K562 (cell line): ENCODE measurements around the gene SMIM7. TPM values are rescaled to one million over a fixed set of nuclear protein-coding genes. Genes with fewer than 3 reads are reported as not detected.

Experiments
- CEBPG ChIP-seq, 3 experiments: fragments of 200-800 bp in 1 of 3; sonication (Bioruptor generic) in 1 of 3; sonication (generic) in 1 of 3; formaldehyde crosslinking in 1 of 3; IDR thresholded peaks in 2 of 3; conservative IDR thresholded peaks in 1 of 3; 2 replicates each; pipeline versions ENCODE4 v1.6.1 to v1.8.0; 2016 to 2022; ENCODE audit warnings: missing compliant biosample characterization in 2 of 3, missing genetic modification characterization in 2 of 3, mild to moderate bottlenecking in 1 of 3, missing genetic modification reagents in 1 of 3
- CHD1 ChIP-seq: fragments of 200-600 bp; sonication (generic); IDR thresholded peaks from one replicate; pipeline ENCODE4 v1.6.1; 2012; ENCODE audit warnings: mild to moderate bottlenecking, moderate library complexity, low read length, inconsistent platforms
- DACH1 ChIP-seq: fragments of 450-650 bp; IDR thresholded peaks from 2 replicates; pipeline ENCODE4 v1.6.1; 2018; ENCODE audit not compliant: partially characterized antibody
- FOXA1 ChIP-seq: fragments of 450-650 bp; IDR thresholded peaks from 2 replicates; pipeline ENCODE4 v1.6.1; 2016; ENCODE audit warnings: mild to moderate bottlenecking, borderline replicate concordance
- HDAC6 ChIP-seq: IDR thresholded peaks from 2 replicates; pipeline ENCODE4 v1.6.1; 2012; ENCODE audit warnings: low read depth, mild to moderate bottlenecking, control low read depth, inconsistent platforms, low read length, moderate library complexity
- MEF2A ChIP-seq: IDR thresholded peaks from 2 replicates; pipeline ENCODE4 v1.6.1; 2011; ENCODE audit warnings: low read depth, mild to moderate bottlenecking, low read length, moderate library complexity; ENCODE audit not compliant: control insufficient read depth
- PHF8 ChIP-seq: fragments of 200-600 bp; sonication (generic); IDR thresholded peaks from 2 replicates; pipeline ENCODE4 v1.6.1; 2012; ENCODE audit warnings: mixed run types, mild to moderate bottlenecking, inconsistent platforms, low read length, moderate library complexity, borderline replicate concordance
- PRMT5 ChIP-seq: sonication (generic); formaldehyde crosslinking; IDR thresholded peaks from 2 replicates; pipeline ENCODE4 v1.5.0; 2020; ENCODE audit warnings: missing genetic modification reagents
- RBBP5 ChIP-seq: fragments of 200-600 bp; sonication (generic); IDR thresholded peaks from 2 replicates; pipeline ENCODE4 v1.6.1; 2012; ENCODE audit warnings: borderline replicate concordance, mild to moderate bottlenecking, low read length, control low read depth, inconsistent platforms; ENCODE audit not compliant: insufficient read depth, poor library complexity, severe bottlenecking
- SRSF7 ChIP-seq: fragments of 200-400 bp; formaldehyde crosslinking; optimal IDR thresholded peaks from 2 replicates; pipeline ENCODE3; 2017; ENCODE audit warnings: mild to moderate bottlenecking, low read depth, low read length
- ZNF431 ChIP-seq: sonication (generic); formaldehyde crosslinking; IDR thresholded peaks from 2 replicates; pipeline ENCODE4 v1.8.0; 2022; ENCODE audit warnings: mild to moderate bottlenecking, missing genetic modification reagents
- ZNF445 ChIP-seq: fragments of 250-450 bp; sonication (Bioruptor Pico); IDR thresholded peaks from 2 replicates; pipeline ENCODE4 v1.4.0; 2020; ENCODE audit warnings: low read depth, mild to moderate bottlenecking, moderate library complexity
- ZNF830 ChIP-seq: fragments of 250-450 bp; sonication (Bioruptor Pico); IDR thresholded peaks from 2 replicates; pipeline ENCODE4 v1.5.0; 2021; ENCODE audit warnings: mild to moderate bottlenecking
- polyA plus RNA-seq, 8 experiments: library from polyadenylated mRNA; depleted of rRNA in 4 of 8; stranded (reverse) in 5 of 8; unstranded in 3 of 8; fragments of >200 nt; fragmentation: Nextera tagmentation in 2 of 8; fragmentation: Illumina TruSeq in 1 of 8; extraction: Ambion mirVana in 2 of 8; extraction: Trizol in 1 of 8; gene quantifications; 2 replicates each; pipeline versions ENCODE4 v1.2.1 to v1.2.3, GENCODE V29; 2011 to 2014; ENCODE audit warnings: inconsistent platforms in 1 of 8, missing spikeins in 1 of 8
- total RNA-seq, 7 experiments: library from RNA; depleted of rRNA in 6 of 7; stranded (reverse); fragments of >200 nt in 6 of 7; fragmentation: Illumina TruSeq in 2 of 7; extraction: Trizol in 2 of 7; gene quantifications; 2 replicates each; pipeline versions ENCODE4 v1.2.1 to v1.2.3, GENCODE V29; 2011 to 2021; ENCODE audit warnings: low replicate concordance in 1 of 7
- TF ChIP-seq, protein P1 (sequence below): fragments of 450-650 bp; IDR thresholded peaks from 2 replicates; pipeline ENCODE4 v1.6.1; 2016; ENCODE audit warnings: borderline replicate concordance
- TF ChIP-seq, protein P2 (sequence below), 2 experiments: fragments of 450-650 bp; IDR thresholded peaks; 2 replicates each; pipeline ENCODE4 v1.6.1; 2016
- TF ChIP-seq, protein P3 (sequence below), 2 experiments: IDR thresholded peaks; 2 replicates each; pipeline ENCODE4 v1.6.1; 2012; ENCODE audit warnings: improper control_type of control experiment in 2 of 2, low read depth in 2 of 2, low read length in 2 of 2, borderline replicate concordance in 1 of 2
- TF ChIP-seq, protein P4 (sequence below): IDR thresholded peaks from 2 replicates; pipeline ENCODE4 v1.6.1; 2011; ENCODE audit warnings: borderline replicate concordance, low read depth, mild to moderate bottlenecking, moderate library complexity, low read length; ENCODE audit not compliant: insufficient read depth, poor library complexity, severe bottlenecking

SMIM7 gene
- total and polyA plus RNA-seq, 9 of the 15 experiments (the other 6 are each of a cell fraction or from before 2014, with no cell fraction given): 55.3 to 265 (median 107) TPM

DNA sequence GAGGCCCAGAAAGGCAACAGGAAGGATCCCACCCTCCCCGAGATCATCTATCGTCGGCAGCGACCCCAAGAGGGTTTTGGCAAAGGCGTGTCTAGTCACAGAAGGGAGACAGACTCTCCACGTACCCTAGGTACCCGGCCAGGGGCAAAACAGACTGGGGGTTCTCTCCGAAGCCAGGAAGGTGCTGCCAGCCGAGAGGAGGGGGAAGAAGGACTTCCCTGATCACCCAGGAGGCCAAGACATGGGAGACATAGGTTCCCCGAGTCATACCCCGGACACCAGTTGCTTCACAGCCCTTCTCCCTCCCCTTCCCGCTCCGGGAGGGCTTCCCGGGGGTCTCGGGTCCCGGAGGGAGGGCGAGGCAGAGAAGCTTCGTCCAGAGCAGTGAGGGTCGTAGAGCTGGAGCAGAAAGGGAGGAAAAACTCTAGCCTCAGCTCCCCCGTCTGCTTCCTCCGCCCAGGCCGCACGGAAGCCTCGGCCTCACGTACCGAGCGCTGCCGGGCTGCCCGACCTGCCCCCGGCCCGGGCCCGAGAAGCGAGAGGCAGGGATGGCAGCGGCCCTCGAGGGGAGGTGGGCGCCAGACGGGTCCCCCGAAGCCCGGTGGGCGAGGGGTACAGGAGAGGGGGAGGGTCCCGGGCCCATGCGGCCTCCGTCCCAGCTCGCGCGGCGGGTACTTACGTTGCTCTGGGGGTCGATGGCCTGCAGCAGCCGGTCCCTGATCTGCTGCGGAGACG lies 32.6 kb downstream of the SMIM7 start (continued):
- peak; percentile 93 for TF ChIP-seq PHF8
- TF ChIP-seq, protein P1, sequence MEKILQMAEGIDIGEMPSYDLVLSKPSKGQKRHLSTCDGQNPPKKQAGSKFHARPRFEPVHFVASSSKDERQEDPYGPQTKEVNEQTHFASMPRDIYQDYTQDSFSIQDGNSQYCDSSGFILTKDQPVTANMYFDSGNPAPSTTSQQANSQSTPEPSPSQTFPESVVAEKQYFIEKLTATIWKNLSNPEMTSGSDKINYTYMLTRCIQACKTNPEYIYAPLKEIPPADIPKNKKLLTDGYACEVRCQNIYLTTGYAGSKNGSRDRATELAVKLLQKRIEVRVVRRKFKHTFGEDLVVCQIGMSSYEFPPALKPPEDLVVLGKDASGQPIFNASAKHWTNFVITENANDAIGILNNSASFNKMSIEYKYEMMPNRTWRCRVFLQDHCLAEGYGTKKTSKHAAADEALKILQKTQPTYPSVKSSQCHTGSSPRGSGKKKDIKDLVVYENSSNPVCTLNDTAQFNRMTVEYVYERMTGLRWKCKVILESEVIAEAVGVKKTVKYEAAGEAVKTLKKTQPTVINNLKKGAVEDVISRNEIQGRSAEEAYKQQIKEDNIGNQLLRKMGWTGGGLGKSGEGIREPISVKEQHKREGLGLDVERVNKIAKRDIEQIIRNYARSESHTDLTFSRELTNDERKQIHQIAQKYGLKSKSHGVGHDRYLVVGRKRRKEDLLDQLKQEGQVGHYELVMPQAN: peak; percentile 57; the same call in 1 of the 2 replicates
- TF ChIP-seq PRMT5 (CRISPR knock-in tag): peak; percentile 88
- 0 out of 2 replicates have a peak, but pooled peaks have one; percentile 29 for TF ChIP-seq ZNF830 (CRISPR knock-in tag)
- TF ChIP-seq, protein P2, sequence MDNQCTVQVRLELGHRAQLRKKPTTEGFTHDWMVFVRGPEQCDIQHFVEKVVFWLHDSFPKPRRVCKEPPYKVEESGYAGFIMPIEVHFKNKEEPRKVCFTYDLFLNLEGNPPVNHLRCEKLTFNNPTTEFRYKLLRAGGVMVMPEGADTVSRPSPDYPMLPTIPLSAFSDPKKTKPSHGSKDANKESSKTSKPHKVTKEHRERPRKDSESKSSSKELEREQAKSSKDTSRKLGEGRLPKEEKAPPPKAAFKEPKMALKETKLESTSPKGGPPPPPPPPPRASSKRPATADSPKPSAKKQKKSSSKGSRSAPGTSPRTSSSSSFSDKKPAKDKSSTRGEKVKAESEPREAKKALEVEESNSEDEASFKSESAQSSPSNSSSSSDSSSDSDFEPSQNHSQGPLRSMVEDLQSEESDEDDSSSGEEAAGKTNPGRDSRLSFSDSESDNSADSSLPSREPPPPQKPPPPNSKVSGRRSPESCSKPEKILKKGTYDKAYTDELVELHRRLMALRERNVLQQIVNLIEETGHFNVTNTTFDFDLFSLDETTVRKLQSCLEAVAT (IDR thresholded peaks at IDR 0.05): peak in 1 of 2 experiments; percentile 40; a peak in 1 of 4 replicates
- TF ChIP-seq SRSF7: peak; percentile 81
- peak; percentile 100 for TF ChIP-seq CHD1
- no peak for TF ChIP-seq MEF2A
- no peak for TF ChIP-seq HDAC6
- 0 out of 2 replicates have a peak, but pooled peaks have one; percentile 10 for TF ChIP-seq CEBPG (CRISPR knock-in tag; IDR thresholded peaks at IDR 0.05)
- no peak for TF ChIP-seq CEBPG (tag; conservative IDR thresholded peaks at IDR 0.05 in 1 of 2, IDR thresholded peaks at IDR 0.05 in 1 of 2)
- TF ChIP-seq RBBP5: peak; percentile 87
- no peak for TF ChIP-seq ZNF445 (CRISPR knock-in tag)
- no peak for TF ChIP-seq FOXA1
- peak; percentile 76; the same call in 1 of the 2 replicates for TF ChIP-seq ZNF431 (CRISPR knock-in tag)
- TF ChIP-seq, protein P3, sequence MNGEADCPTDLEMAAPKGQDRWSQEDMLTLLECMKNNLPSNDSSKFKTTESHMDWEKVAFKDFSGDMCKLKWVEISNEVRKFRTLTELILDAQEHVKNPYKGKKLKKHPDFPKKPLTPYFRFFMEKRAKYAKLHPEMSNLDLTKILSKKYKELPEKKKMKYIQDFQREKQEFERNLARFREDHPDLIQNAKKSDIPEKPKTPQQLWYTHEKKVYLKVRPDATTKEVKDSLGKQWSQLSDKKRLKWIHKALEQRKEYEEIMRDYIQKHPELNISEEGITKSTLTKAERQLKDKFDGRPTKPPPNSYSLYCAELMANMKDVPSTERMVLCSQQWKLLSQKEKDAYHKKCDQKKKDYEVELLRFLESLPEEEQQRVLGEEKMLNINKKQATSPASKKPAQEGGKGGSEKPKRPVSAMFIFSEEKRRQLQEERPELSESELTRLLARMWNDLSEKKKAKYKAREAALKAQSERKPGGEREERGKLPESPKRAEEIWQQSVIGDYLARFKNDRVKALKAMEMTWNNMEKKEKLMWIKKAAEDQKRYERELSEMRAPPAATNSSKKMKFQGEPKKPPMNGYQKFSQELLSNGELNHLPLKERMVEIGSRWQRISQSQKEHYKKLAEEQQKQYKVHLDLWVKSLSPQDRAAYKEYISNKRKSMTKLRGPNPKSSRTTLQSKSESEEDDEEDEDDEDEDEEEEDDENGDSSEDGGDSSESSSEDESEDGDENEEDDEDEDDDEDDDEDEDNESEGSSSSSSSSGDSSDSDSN (IDR thresholded peaks at IDR 0.05; ENCODE audit: borderline replicate concordance in 1 of 2, low read depth in 2 of 2, low read length in 2 of 2): peak; percentile 100
- TF ChIP-seq, protein P4, sequence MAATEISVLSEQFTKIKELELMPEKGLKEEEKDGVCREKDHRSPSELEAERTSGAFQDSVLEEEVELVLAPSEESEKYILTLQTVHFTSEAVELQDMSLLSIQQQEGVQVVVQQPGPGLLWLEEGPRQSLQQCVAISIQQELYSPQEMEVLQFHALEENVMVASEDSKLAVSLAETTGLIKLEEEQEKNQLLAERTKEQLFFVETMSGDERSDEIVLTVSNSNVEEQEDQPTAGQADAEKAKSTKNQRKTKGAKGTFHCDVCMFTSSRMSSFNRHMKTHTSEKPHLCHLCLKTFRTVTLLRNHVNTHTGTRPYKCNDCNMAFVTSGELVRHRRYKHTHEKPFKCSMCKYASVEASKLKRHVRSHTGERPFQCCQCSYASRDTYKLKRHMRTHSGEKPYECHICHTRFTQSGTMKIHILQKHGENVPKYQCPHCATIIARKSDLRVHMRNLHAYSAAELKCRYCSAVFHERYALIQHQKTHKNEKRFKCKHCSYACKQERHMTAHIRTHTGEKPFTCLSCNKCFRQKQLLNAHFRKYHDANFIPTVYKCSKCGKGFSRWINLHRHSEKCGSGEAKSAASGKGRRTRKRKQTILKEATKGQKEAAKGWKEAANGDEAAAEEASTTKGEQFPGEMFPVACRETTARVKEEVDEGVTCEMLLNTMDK: no peak
- no peak for TF ChIP-seq DACH1
